Measurements from ENCODE around the gene LHFPL3.
"Not testable (repeated sequence)": the region's sequence is repeated elsewhere in the genome, so short reads cannot be mapped to it uniquely, and the experiment has no call there.

The LHFPL3 gene

GRCh38 chr7:104627516-104627915, 299.1 kb downstream of the LHFPL3 start:
- no peak for DNase-seq

DNA sequence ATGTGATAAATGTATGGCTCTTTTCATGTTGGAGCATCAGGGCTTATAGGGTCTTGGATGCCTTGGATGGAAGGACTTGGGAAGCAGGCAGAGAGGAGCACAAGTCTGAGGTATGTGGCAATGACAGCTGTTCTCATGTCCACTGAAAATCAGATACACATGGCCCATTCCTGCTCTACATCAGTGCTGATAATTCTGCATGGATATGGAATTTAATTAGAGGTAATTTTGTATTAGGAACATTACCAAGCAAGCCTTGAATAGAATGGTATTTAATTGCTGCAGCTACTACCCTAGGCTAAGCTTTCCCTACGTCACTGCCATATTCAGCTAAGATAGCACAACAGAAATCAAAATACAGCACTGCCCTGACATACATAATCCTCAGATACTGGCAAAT, 299.6 kb downstream of the LHFPL3 start:
- DNase-seq: no peak

GRCh38 chr7:104629408-104629807, 301.0 kb downstream of the LHFPL3 start:
- DNase-seq: no peak

DNA sequence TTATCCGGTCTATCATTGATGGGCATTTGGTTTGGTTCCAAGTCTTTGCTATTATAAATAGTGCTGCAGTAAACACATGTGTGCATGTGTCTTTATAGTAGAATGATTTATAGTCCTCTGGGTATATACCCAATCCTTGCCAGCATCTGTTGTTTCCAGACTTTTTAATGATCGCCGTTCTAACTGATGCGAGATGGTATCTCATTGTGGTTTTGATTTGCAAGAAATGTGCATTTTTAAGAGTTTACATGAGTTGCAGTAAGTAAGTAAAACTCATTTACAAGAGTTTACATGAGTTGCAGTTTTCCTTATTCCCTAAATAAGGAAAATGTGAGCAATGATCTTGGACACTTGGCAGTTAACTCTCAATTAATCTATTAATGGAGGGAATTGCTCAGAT, 312.1 kb downstream of the LHFPL3 start:
- no peak for DNase-seq

DNA sequence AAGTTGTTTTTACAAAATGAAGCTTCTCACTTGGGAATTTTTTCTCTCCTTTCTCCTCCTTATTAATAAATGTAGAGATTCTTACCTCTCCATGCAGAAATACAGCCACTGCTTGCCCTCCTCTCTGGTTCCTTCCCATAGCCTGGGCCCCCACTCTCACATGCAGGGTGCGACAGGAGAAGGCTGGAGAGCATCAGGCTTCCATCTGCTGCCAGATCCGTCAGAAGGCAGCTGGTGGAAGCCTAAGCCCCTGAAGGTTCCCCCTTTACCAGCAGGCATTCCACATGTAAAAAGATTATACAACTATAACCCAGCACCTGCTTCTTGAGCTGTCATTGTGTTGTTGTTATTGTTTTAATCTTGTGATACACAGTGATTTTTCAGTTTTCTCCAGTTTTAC, 314.2 kb downstream of the LHFPL3 start:
- DNase-seq: no peak

DNA sequence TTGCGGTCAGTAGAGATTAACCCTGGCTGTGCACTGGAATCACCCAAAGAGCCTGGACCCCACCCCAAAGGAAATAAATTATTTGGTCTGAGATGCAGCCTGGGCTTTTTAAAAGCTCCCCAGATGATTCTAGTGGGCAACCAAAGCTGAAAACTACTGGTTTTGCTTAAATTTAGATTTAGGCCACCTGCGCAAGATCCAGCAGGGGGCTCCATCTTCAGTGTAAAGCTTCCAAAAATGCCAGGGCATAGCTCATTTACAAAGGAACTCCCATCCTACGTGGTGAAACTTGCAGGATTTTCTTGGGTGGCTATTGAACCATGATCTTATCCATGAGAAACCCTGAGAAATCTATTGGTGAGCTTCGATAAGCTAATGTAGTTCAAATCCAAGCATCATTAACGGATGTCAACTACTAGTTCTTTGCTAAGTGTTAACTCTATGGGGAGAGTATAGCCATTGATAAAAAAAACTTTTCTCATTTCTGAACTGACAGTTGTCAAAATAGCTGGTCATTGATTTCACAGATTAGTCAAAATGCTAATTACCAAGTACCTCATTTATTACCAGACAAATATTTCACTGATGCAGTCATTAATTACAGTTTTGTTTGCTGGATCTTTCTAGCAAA, 315.3 kb downstream of the LHFPL3 start:
- DNase-seq: no peak

- no peak for DNase-seq
Observed at GRCh38 chr7:104650991-104651640, 322.7 kb downstream of the LHFPL3 start.

- no peak for DNase-seq
Observed at GRCh38 chr7:104652434-104652833, 324.0 kb downstream of the LHFPL3 start.

- DNase-seq: no peak
Observed at GRCh38 chr7:104652865-104653264, 324.5 kb downstream of the LHFPL3 start.

GRCh38 chr7:104653825-104654401, 325.5 kb downstream of the LHFPL3 start:
- no peak for DNase-seq

DNA sequence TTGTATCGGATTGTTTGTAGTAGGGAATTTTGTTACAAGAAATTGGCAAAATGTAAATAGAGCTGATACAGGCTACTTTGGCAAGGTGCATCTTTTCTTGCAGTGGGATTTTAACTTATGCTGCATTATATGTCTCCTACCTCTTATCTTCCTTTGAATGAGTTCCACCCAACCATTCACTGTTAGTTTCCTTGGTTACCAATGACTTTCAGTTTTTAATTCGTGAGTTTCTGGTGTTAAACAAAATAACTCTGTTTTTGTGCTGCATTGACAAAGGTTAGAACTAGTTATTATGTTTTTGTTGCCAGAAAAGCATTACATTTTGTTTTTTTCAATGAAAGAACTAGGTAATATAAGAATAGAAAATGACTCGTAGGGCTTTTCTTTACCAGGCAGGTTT, 327.2 kb downstream of the LHFPL3 start:
- no peak for DNase-seq

- no peak for DNase-seq
Observed at GRCh38 chr7:104656467-104656866, 328.1 kb downstream of the LHFPL3 start.

DNA sequence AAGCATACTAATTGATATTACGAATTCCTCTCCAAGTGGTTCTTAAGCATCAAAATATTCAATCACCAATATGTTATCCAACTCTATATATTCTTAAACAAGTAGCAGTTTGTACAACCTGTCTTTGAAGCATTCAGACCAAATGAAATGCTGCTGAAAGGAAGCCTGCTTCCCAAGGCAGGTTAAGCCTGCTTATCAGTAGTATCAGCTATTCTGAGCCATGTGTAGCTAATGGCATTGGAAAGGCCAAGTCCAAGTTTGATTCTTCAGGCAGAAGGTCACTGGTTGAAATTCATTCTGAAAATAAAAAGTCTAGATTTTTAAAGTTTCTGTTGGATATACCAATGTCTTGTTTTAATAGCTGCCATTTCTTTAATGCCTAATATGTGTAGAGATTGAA, 328.7 kb downstream of the LHFPL3 start:
- DNase-seq: no peak

- DNase-seq: no peak
Observed at GRCh38 chr7:104661575-104661974, 333.2 kb downstream of the LHFPL3 start.

- no peak for DNase-seq
Observed at GRCh38 chr7:104664648-104665047, 336.2 kb downstream of the LHFPL3 start.

DNA sequence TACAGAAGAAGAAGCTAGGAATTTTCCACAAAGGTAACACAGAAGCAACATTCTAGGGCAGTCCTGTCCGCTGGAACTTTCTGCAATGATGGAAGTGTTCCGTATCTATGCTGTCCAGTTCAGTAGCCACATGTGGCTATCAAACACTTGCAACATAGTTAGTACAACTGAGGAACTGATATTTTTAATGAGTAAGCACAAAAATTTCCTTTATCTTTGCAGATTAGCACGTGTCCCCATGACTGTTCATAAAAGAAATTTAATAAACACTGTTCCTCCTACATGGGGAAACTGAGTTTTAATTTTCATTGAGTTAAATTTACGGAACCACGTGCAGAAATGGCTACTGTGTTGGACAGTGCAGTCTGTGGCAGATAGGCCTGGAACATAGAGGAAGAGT, 349.2 kb downstream of the LHFPL3 start:
- DNase-seq: no peak

DNA sequence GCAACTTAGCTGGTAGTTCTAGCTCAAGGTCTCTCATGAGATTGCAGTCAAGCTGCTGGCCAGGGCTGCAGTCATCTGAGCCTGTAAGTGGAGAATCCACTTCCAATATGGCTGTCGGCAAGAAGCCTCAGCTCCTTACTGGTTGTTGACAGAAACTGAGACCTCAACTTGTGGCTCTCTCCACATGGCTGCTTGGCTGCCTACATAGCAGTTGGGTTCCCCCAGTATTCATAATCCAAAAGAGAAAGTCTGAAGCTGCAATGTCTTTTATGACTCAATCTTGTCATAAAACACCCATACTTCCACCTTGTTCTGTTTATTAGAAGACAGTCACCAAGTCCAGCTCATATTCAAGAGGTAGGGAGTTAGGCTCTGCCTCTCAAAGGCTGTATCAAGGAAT, 350.7 kb downstream of the LHFPL3 start:
- no peak for DNase-seq

GRCh38 chr7:104686286-104686685, 357.9 kb downstream of the LHFPL3 start:
- DNase-seq: no peak

- DNase-seq: no peak
Observed at GRCh38 chr7:104694710-104695109, 366.3 kb downstream of the LHFPL3 start.

DNA sequence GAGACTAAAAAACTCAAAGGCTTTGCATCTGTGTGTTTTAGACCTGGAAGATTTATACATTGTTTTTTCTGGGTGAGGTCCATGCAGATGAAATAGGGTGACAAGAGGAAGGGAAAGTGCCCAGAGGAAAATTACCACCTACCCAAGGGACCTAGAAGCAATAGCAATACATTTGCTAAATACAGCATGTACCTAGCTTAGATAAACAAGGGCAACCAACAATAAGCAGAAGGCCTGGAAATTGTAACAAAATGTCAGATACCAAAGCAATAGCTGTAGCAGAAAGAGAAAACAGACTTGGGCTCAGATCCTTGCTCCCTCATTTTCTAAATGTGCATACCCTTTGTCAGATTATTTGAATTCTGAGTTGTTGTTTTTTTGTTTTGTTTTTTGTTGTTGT, 367.2 kb downstream of the LHFPL3 start:
- no peak for DNase-seq

DNA sequence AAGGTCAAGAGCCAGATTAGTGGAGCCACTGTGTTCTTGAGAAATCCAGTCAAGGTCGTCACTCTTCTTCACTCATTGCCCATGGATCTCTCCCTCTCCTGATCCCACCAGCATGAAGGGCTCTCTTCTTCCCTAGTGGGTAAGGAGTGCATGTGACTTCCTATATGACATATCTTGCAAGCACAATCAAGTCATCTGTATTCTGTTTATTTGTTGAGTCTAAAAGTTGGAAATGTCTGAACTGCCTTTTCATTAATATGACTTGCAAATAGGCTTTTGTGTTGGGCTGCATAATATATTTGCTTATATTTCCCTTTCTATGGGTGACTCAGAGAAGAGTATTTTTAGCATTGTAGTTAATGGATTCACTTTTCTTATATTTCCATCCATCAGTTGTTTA, 371.9 kb downstream of the LHFPL3 start:
- DNase-seq: no peak

DNA sequence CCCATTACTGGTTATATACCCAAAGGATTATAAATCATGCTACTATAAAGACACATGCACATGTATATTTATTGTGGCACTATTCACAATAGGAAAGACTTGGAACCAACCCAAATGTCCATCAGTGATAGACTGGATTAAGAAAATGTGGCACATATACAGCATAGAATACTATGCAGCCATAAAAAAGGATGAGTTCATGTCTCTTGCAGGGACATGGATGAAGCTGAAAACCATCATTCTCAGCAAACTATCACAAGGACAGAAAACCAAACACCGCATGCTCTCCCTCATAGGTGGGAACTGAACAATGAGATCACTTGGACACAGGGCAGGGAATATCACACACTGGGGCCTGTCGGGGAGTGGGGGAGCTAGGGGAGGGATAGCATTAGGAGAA, 392.6 kb downstream of the LHFPL3 start:
- not testable (repeated sequence) for DNase-seq

DNA sequence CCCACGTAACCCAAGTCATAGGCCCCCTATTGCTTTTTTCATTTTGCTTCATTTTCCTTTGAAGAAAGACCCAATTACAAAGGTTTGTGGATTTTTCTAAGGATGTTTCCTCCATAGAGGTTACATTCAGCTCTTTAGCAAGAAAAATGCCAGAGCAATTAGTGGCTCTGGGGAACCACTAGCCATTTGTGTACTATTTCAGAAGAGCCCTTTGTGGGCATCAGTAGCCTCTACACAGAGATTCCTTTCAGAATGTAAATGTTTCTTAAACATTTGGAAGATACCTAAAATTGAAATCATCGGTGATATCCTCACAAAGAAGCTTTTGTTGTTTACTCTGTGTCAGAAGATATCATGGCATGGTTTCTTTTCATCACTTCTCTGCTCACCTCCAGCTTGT, 394.6 kb downstream of the LHFPL3 start:
- DNase-seq: no peak

GRCh38 chr7:104758504-104758903, 430.1 kb downstream of the LHFPL3 start:
- no peak for DNase-seq

- no peak for DNase-seq
Observed at GRCh38 chr7:104761892-104762291, 433.5 kb downstream of the LHFPL3 start.
